LNCaP clone FGC (cell line): Measurements from ENCODE around the gene GADL1.

Experiments used
- DNase-seq: peaks from one replicate; pipeline ENCODE4 v3.0.0-alpha.2; 2011; ENCODE audit warnings: low read depth
- H3K4me3 ChIP-seq: 2 replicates; pipeline ENCODE4 v1.5.1; 2011; ENCODE audit warnings: mild to moderate bottlenecking, low read depth, low read length, control low read depth
- TF ChIP-seq, protein P1 (sequence below): IDR thresholded peaks from 2 replicates; pipeline ENCODE4 v1.5.1; 2012; ENCODE audit warnings: mild to moderate bottlenecking; ENCODE audit not compliant: control insufficient read depth, insufficient read depth; ENCODE audit errors: extremely low read depth

GADL1 gene

DNA sequence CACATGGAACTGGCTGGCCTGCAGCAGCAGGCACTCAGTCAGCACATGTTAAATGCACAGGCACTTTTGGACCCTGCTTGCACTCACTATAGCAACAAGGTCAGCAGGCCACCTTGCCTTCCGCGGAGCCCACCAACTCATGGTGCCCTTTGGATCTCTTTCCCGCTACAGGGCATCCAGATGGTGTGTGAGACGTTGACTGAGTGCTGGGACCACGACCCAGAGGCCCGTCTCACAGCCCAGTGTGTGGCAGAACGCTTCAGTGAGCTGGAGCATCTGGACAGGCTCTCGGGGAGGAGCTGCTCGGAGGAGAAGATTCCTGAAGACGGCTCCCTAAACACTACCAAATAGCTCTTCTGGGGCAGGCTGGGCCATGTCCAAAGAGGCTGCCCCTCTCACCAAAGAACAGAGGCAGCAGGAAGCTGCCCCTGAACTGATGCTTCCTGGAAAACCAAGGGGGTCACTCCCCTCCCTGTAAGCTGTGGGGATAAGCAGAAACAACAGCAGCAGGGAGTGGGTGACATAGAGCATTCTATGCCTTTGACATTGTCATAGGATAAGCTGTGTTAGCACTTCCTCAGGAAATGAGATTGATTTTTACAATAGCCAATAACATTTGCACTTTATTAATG lies 203.1 kb downstream of the GADL1 start:
- no peak for DNase-seq
- TF ChIP-seq, protein P1, sequence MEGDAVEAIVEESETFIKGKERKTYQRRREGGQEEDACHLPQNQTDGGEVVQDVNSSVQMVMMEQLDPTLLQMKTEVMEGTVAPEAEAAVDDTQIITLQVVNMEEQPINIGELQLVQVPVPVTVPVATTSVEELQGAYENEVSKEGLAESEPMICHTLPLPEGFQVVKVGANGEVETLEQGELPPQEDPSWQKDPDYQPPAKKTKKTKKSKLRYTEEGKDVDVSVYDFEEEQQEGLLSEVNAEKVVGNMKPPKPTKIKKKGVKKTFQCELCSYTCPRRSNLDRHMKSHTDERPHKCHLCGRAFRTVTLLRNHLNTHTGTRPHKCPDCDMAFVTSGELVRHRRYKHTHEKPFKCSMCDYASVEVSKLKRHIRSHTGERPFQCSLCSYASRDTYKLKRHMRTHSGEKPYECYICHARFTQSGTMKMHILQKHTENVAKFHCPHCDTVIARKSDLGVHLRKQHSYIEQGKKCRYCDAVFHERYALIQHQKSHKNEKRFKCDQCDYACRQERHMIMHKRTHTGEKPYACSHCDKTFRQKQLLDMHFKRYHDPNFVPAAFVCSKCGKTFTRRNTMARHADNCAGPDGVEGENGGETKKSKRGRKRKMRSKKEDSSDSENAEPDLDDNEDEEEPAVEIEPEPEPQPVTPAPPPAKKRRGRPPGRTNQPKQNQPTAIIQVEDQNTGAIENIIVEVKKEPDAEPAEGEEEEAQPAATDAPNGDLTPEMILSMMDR = no peak
- no peak overlapping the region for H3K4me3 ChIP-seq

DNA sequence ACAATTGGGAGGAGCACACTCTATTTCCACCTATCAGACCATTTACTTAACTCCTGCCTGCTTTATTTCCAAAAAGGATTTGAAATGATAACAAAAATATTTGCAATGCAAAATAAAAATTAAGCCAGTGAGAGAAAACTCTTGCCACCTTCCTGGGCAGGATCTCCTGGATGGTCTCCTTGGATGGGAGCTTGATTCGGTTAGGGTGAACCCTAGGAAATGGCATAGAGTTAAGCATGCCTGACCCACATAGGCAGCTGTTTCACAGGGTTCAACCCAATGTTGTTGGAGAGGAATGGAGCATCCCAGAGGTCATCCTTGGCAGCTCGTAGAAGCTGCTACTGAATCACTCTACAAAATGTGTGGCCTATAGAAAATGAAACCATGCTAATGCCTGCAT lies 204.3 kb downstream of the GADL1 start:
- no peak for DNase-seq
- H3K4me3 ChIP-seq = no peak overlapping the region
- TF ChIP-seq, protein P1 = no peak

DNA sequence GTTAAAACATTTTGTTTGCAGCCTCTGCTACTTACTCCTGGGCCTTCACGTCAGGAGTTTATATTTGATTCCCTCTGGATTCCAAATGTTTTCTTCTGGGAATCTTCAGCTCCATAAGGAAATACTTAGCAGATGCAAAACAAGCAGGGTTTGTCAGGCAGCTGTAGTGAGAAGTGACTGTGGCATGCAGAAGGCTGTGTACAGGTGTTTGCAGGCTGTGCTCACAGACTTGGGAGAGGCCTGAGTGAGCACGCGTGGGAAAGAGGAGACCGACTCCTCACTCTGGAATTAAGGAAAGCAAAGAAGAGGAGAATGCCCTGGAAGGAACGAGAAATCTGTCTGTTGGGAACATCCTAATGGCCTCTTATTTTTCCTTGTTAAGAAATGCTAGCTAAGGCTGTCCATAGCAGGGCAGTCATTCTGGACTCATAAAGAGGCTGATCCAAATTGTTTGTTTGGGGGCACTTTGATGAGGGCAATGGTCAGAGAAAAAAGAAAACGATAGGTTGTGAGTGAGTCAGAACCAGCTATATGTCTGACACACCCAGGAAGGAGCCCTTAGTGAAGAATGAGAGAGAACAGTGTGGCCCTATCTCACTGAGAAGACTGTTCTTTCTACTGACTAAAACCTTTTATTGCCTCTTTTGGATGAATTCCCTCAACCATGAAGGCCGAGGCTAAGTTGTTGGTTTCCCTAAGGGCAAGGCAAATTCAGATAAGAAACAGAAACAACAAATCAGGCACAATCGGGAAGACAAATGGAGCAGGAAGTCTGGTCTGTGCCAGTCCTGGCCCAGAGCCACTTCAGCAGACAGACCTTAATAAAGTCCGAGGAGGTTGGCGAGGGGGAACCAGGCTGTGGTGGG lies 205.5 kb downstream of the GADL1 start:
- DNase-seq = peak; percentile 63
- H3K4me3 ChIP-seq = no peak overlapping the region
- TF ChIP-seq, protein P1 = no peak

DNA sequence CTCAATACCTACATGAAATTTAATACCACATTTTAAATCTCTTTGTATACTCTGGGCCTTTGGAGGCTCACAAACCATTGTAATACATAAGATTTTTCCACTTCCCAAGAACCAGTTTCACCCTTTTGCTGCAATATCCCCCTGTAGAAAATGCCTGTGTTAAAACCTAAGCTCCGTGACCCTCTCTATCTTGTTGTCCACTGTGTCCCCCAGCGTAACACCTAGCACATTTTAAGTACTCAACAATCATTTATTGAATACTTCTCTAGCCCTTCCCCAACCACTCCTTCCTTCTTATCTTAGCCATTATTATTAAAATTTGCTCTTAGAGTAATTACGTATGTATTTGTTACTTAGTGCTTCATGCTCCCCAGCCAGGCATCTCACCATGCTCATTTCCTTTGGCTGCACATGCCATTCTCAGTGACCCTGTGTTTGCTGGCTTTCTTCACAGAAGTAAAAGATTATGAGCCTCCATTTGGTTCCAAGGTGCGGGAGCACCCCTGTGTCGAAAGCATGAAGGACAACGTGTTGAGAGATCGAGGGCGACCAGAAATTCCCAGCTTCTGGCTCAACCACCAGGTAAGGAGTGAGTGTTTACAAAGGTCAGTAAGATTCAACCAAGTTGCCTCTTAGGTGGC lies 206.4 kb downstream of the GADL1 start:
- TF ChIP-seq, protein P1 = no peak
- H3K4me3 ChIP-seq = no peak overlapping the region
- no peak for DNase-seq

DNA sequence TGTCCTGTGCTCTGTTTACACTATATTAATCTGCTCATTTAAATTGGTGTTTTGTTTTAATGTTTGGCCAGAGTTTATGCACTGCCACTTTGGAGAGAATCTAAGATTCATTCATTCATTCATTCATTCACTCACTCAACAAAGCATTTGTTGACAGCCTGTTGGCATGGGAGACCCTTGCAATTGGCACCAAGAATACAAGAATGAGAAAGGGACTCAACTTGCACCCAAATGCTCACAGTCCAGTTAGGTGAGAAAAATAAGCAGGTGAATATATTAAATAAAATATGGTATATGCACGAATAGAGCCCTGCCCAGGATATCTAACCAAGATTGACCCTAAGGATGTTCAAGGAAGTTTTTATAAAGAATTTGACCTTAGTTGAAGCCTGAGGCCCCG lies 207.7 kb downstream of the GADL1 start:
- TF ChIP-seq, protein P1 = no peak
- no peak for DNase-seq
- no peak overlapping the region for H3K4me3 ChIP-seq

DNA sequence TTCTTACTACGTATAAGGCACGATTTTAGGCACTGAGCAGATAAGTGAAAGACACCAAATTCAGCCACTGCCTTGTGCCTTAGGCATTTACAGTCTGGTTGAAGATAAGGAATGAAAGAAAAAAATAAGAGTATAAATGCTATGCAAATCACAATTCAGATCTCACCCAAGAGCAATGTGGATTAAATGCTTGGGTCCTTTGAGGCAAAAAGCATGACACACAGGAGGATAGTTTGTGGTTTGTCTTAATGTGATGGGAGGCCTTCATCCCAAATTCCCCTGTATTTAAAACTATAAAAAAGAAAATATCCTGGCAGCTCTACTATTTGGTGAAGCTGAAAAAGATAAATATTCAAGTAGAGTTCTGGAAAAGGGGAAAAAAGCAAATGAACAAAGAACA lies 208.3 kb downstream of the GADL1 start:
- DNase-seq = no peak
- TF ChIP-seq, protein P1 = no peak
- H3K4me3 ChIP-seq = no peak overlapping the region
